HCT116 (cell line): ENCODE results near the gene ANKFN1. TPM values are rescaled to one million over a fixed set of nuclear protein-coding genes. Genes with fewer than 3 reads are reported as not detected.

Experiments used
- ATAC-seq: fragments of 200-7000 bp; cut with Tn5 transposase; 2 replicates; pipeline ENCODE4 v1.9.1; 2020; ENCODE audit warnings: mild to moderate bottlenecking, moderate library complexity
- BruUV-seq: library from RNA; stranded (reverse); fragments of 400-500 nt; replicated peaks from 2 replicates; lab custom pipeline; 2021; lab: Mats Ljungman, UMichigan
- CTCF ChIA-PET: fragments of 300-600 bp; sonication (Branson Sonifier 250); formaldehyde crosslinking; loops from one replicate; lab custom pipeline; 2021; ENCODE audit warnings: antibody characterized with exemption; lab: Charles Lee
- POLR2A ChIA-PET: fragments of 300-600, 350-600 bp; sonication (Branson Sonifier 250); formaldehyde crosslinking; loops from one replicate; lab custom pipeline; 2021; ENCODE audit warnings: antibody characterized with exemption; lab: Charles Lee
- RAD21 ChIA-PET, 2 experiments: fragments of 300-600 bp; sonication (Branson Sonifier 250); formaldehyde crosslinking; loops; one replicate each; lab custom pipeline; 2023; ENCODE audit warnings: low total read pairs in 2 of 2; ENCODE audit not compliant: uncharacterized antibody in 2 of 2, unreplicated experiment in 2 of 2, low non-redundant PET in 1 of 2; lab: Charles Lee
- DNase-seq: peaks from one replicate; pipeline ENCODE4 v3.0.0-alpha.2; 2010; ENCODE audit warnings: low read depth, low spot score
- H2AFZ ChIP-seq: fragments of 200-600 bp; shearing (Covaris generic), sonication (generic); 2 replicates; pipeline ENCODE4 v1.6.1; 2017; ENCODE audit warnings: low read depth, mixed run types, mixed read lengths, antibody characterized with exemption, low read length; ENCODE audit not compliant: poor library complexity, severe bottlenecking
- H3K27ac ChIP-seq: 2 replicates; pipeline ENCODE4 v1.5.1; 2012; ENCODE audit warnings: low read depth, low read length
- H3K27me3 ChIP-seq: fragments of 200-600 bp; sonication (generic); 2 replicates; pipeline ENCODE4 v1.6.1; 2016; ENCODE audit warnings: mixed run types, low read length, mixed read lengths; ENCODE audit not compliant: insufficient read depth
- H3K36me3 ChIP-seq, 2 experiments: fragments of 200-500 bp in 1 of 2; fragments of 200-600 bp in 1 of 2; sonication (Bioruptor generic) in 1 of 2; sonication (generic) in 1 of 2; 2 replicates each; pipeline versions ENCODE4 v1.5.1 to v1.6.1; 2014 to 2016; ENCODE audit warnings: low read length in 2 of 2, inconsistent platforms in 1 of 2, mixed read lengths in 1 of 2, mixed run types in 1 of 2; ENCODE audit not compliant: insufficient read depth in 2 of 2, control insufficient read depth in 1 of 2
- H3K4me1 ChIP-seq, 2 experiments: fragments of 200-600 bp in 1 of 2; sonication (generic) in 1 of 2; 2 replicates each; pipeline versions ENCODE4 v1.5.1 to v1.6.1; 2012 to 2017; ENCODE audit warnings: low read length in 2 of 2, inconsistent platforms in 1 of 2, mild to moderate bottlenecking in 1 of 2, mixed read lengths in 1 of 2, mixed run types in 1 of 2, moderate library complexity in 1 of 2; ENCODE audit not compliant: insufficient read depth in 2 of 2, control insufficient read depth in 1 of 2
- H3K4me2 ChIP-seq: fragments of 200-600 bp; sonication (generic); 2 replicates; pipeline ENCODE4 v1.6.1; 2017; ENCODE audit warnings: mixed run types, low read length, mixed read lengths
- H3K4me3 ChIP-seq, 2 experiments: fragments of 200-600 bp in 1 of 2; sonication (generic) in 1 of 2; replicated peaks in 1 of 2; 2 replicates each; pipeline ENCODE4 v1.5.1; 2011 to 2016; ENCODE audit warnings: low read length in 2 of 2, control low read depth in 1 of 2, low read depth in 1 of 2, mild to moderate bottlenecking in 1 of 2, mixed read lengths in 1 of 2, mixed run types in 1 of 2
- H3K79me2 ChIP-seq: fragments of 200-600 bp; sonication (generic); 2 replicates; pipeline ENCODE4 v1.6.1; 2017; ENCODE audit warnings: mild to moderate bottlenecking, mixed run types, low read length, moderate library complexity, mixed read lengths; ENCODE audit not compliant: insufficient read depth
- H3K9ac ChIP-seq: fragments of 200-600 bp; sonication (generic); 2 replicates; pipeline ENCODE4 v1.6.1; 2016; ENCODE audit warnings: low read length, mixed read lengths
- H3K9me2 ChIP-seq: fragments of 200-600 bp; sonication (generic), shearing (Covaris generic); 2 replicates; pipeline ENCODE4 v1.6.1; 2017; ENCODE audit warnings: mixed run types, mild to moderate bottlenecking, moderate library complexity; ENCODE audit not compliant: insufficient read depth
- H3K9me3 ChIP-seq, 2 experiments: fragments of 200-500 bp in 1 of 2; fragments of 200-600 bp in 1 of 2; sonication (Bioruptor generic) in 1 of 2; sonication (generic) in 1 of 2; 2 replicates each; pipeline ENCODE4 v1.6.1; 2014 to 2017; ENCODE audit warnings: low read length in 2 of 2, mixed read lengths in 2 of 2, inconsistent platforms in 1 of 2, low read depth in 1 of 2, mild to moderate bottlenecking in 1 of 2, mixed run types in 1 of 2, moderate library complexity in 1 of 2; ENCODE audit not compliant: control insufficient read depth in 1 of 2, insufficient read depth in 1 of 2
- H4K20me1 ChIP-seq: fragments of 200-600 bp; sonication (generic), shearing (Covaris generic); 2 replicates; pipeline ENCODE4 v1.6.1; 2017; ENCODE audit warnings: mixed run types, mild to moderate bottlenecking, moderate library complexity; ENCODE audit not compliant: insufficient read depth
- CEBPB ChIP-seq: IDR thresholded peaks from 2 replicates; pipeline ENCODE4 v1.6.1; 2012; ENCODE audit warnings: low read depth
- EGR1 ChIP-seq: IDR thresholded peaks from 2 replicates; pipeline ENCODE4 v1.6.1; 2012; ENCODE audit warnings: low read depth
- ELF1 ChIP-seq: IDR thresholded peaks from 2 replicates; pipeline ENCODE4 v1.6.1; 2012; ENCODE audit warnings: low read depth, borderline replicate concordance
- SRF ChIP-seq: IDR thresholded peaks from 2 replicates; pipeline ENCODE4 v1.6.1; 2012; ENCODE audit warnings: low read depth
- YY1 ChIP-seq: IDR thresholded peaks from 2 replicates; pipeline ENCODE4 v1.6.1; 2011; ENCODE audit warnings: low read length, low read depth, moderate library complexity, mild to moderate bottlenecking; ENCODE audit not compliant: insufficient replicate concordance; ENCODE audit errors: extremely low read depth
- ZFX ChIP-seq: fragments of 450-650 bp; IDR thresholded peaks from 2 replicates; pipeline ENCODE4 v1.6.1; 2017
- intact Hi-C: fragments of 100-400 bp; cut with micrococcal nuclease; formaldehyde crosslinking; loops from 2 replicates; pipeline ENCODE4 v1.10.0; 2022
- total RNA-seq: library from RNA; stranded (reverse); gene quantifications from one replicate; pipeline ENCODE4 v1.2.1, GENCODE V29; 2021; ENCODE audit not compliant: unreplicated experiment
- TF ChIP-seq, protein P1 (sequence below): IDR thresholded peaks from 2 replicates; pipeline ENCODE4 v1.6.1; 2012; ENCODE audit warnings: low read depth

Gene ANKFN1
- total RNA-seq, 1 experiment from 2014 or later: 1.1 TPM

DNA sequence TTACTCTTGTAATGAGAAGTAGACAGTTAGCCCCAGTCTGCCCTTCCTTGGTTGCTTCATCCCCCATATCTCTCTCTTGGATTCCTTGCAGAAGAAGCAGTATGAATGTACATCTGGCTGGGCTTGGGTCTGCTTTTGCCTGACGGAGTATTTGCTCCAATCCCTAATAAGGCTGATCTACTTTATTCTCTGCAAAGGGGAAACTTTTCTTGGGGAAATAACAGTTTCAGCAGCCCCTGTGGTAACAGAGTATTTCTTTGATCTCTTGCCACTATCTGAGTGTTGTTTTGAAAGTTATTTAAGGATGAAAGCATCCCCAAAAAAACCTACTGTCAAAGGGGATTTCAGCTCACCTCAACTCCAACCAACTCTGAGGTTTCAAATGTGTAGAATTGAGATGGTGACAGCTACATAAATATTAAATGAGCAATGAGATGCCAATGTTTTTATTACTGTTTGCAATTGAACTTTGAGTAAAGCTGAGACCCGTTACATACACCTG is 271.3 kb downstream of the ANKFN1 start (continued):
- TF ChIP-seq, protein P1, sequence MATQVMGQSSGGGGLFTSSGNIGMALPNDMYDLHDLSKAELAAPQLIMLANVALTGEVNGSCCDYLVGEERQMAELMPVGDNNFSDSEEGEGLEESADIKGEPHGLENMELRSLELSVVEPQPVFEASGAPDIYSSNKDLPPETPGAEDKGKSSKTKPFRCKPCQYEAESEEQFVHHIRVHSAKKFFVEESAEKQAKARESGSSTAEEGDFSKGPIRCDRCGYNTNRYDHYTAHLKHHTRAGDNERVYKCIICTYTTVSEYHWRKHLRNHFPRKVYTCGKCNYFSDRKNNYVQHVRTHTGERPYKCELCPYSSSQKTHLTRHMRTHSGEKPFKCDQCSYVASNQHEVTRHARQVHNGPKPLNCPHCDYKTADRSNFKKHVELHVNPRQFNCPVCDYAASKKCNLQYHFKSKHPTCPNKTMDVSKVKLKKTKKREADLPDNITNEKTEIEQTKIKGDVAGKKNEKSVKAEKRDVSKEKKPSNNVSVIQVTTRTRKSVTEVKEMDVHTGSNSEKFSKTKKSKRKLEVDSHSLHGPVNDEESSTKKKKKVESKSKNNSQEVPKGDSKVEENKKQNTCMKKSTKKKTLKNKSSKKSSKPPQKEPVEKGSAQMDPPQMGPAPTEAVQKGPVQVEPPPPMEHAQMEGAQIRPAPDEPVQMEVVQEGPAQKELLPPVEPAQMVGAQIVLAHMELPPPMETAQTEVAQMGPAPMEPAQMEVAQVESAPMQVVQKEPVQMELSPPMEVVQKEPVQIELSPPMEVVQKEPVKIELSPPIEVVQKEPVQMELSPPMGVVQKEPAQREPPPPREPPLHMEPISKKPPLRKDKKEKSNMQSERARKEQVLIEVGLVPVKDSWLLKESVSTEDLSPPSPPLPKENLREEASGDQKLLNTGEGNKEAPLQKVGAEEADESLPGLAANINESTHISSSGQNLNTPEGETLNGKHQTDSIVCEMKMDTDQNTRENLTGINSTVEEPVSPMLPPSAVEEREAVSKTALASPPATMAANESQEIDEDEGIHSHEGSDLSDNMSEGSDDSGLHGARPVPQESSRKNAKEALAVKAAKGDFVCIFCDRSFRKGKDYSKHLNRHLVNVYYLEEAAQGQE: no peak
- TF ChIP-seq CEBPB (no peak), SRF (no peak), YY1 (no peak), ELF1 (no peak), ZFX (no peak)

DNA sequence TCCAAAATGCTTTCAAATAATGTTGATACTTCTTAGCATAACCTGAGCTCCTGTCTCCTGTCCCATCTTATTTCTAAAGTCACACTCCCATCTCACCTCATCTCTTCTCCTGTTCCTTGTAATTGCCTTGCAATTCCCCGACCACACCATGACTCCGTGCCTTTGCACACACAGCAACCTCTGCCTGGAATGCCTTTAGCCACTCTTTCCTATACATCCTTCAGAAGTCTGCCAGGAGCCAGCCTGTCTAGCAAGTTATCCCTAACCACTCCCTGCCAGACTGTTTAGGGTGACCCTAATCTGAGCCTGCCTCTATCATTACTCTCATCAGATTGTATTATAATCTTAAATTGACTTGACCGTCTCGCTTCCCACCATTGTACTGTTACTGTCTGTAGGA is 272.2 kb downstream of the ANKFN1 start:
- H3K9me3 ChIP-seq: no peaks in the 10 kb centered on the region
- H4K20me1 ChIP-seq: no peaks in the 10 kb centered on the region
- intact Hi-C loops: no loop called here
- RAD21 ChIA-PET: no interaction called here
- BruUV-seq: no TSS peak
- POLR2A ChIA-PET: no interaction called here
- H3K9me2 ChIP-seq: no peaks in the 10 kb centered on the region
- no peak overlapping the region for H3K27ac ChIP-seq
- no peak overlapping the region for H2AFZ ChIP-seq
- DNase-seq (no peak), ATAC-seq (no peak)
- CTCF ChIA-PET: interaction anchor here (1.0 kb wide), 1 partner anchor 74 kb away, joined by 4 read pairs; no protein-coding TSS in a partner anchor
- H3K4me2 ChIP-seq: no peak overlapping the region
- H3K9ac ChIP-seq: no peak overlapping the region
- H3K79me2 ChIP-seq: no peaks in the 10 kb centered on the region
- TF ChIP-seq EGR1: no peak
- no peak for TF ChIP-seq ZFX
- TF ChIP-seq, protein P1: no peak
- peaks cover 38% of the 10 kb centered on the region for H3K27me3 ChIP-seq
- no peak overlapping the region for H3K4me3 ChIP-seq
- no peaks in the 10 kb centered on the region for H3K4me1 ChIP-seq
- H3K36me3 ChIP-seq: no peaks in the 10 kb centered on the region
